Prostate gland (tissue), 2 donors: ENCODE results near the gene GPBP1.

ENCODE experiments used
- CTCF ChIP-seq, 4 experiments: fragments of 200-600 bp in 2 of 4; fragments of 450-650 bp in 2 of 4; sonication (generic) in 2 of 4; IDR thresholded peaks; 1 replicate in 3 of 4; 2 replicates in 1 of 4; pipeline ENCODE4 v1.5.1; 2016 to 2019; ENCODE audit warnings: antibody characterized with exemption in 4 of 4, mild to moderate bottlenecking in 2 of 4, moderate library complexity in 2 of 4
- POLR2AphosphoS5 ChIP-seq: sonication (generic); formaldehyde crosslinking; IDR thresholded peaks from one replicate; pipeline ENCODE4 v1.6.1; 2017; ENCODE audit warnings: antibody characterized with exemption

GRCh38 chr5:57258052-57258451, 84.2 kb downstream of the GPBP1 start:
- TF ChIP-seq CTCF (IDR thresholded peaks at IDR 0.05) (no peak), POLR2AphosphoS5 (no peak)
